ENCODE data around the gene ATF4. TPM values are rescaled to one million over a fixed set of nuclear protein-coding genes. Genes with fewer than 3 reads are reported as not detected.

ATF4 gene
- total and polyA plus RNA-seq, 12 donors = 207 to 1,513 (median 346) TPM

DNA sequence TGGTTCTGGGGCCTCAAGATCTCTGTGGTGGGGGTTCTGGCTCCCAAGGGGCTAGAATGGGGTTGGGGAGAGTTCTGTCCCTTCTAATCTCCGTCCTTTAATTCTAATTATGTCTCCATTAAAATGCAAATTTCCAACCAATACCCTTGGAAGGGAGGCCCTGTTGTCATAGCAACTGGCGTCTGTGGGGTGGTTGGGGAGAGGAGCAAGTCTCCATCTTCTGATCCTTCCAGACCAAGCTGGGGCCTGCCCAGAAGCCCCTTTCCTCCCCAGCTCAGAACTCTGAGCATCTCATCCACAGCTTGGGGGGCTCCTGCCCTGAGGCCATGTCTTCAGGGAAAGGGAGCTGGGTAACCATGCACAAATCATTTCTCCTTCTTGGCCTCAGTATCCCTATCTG is 17.6 kb downstream of the ATF4 start:
- DNase-seq = no peak
- TF ChIP-seq, protein P1, sequence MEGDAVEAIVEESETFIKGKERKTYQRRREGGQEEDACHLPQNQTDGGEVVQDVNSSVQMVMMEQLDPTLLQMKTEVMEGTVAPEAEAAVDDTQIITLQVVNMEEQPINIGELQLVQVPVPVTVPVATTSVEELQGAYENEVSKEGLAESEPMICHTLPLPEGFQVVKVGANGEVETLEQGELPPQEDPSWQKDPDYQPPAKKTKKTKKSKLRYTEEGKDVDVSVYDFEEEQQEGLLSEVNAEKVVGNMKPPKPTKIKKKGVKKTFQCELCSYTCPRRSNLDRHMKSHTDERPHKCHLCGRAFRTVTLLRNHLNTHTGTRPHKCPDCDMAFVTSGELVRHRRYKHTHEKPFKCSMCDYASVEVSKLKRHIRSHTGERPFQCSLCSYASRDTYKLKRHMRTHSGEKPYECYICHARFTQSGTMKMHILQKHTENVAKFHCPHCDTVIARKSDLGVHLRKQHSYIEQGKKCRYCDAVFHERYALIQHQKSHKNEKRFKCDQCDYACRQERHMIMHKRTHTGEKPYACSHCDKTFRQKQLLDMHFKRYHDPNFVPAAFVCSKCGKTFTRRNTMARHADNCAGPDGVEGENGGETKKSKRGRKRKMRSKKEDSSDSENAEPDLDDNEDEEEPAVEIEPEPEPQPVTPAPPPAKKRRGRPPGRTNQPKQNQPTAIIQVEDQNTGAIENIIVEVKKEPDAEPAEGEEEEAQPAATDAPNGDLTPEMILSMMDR (IDR thresholded peaks at IDR 0.05) = no peak
- no peak for TF ChIP-seq POLR2A (IDR thresholded peaks at IDR 0.05)
- no peak overlapping the region for H3K27ac ChIP-seq
- H3K27me3 ChIP-seq = no peaks in the 10 kb centered on the region
- WGBS, 4 donors = 39 to 59% (median 51%) methylated on average over 2 of the region's 2 CpGs
- no peak overlapping the region for H3K4me3 ChIP-seq
- no peaks in the 10 kb centered on the region for H3K36me3 ChIP-seq (replicated peaks in 1 of 2)
- intact Hi-C loops (cut with DNase I) = loop anchor here (2.0 to 10.0 kb wide), 3 partner anchors 485 to 807 kb away; partner anchors contain the start of gene ADSL (in 1 of the 2)
- H3K4me1 ChIP-seq (replicated peaks in 1 of 2) = peaks cover 0 to 8% of the 10 kb centered on the region in 2 donors
- no peaks in the 10 kb centered on the region for H3K9me3 ChIP-seq (replicated peaks in 1 of 3)

DNA sequence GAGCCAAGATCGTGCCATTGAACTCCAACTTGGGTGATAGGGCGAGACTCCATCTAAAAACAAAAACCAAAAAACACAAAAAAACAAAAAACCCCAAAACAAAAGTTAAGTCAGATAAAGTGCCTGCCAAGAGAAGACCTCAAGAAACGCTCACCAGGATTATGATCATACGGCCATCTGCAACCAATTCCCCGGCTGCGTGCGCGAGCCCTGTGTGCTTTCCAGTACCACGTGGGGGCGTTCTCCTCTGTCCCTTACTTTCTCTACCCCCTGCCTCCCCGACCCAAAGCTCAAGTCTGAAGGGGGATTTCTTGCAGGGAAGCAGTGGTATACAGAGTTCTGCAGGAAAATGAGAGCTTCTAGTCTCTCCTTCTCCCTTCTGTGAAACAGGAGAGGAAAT is 22.7 kb downstream of the ATF4 start:
- Histone ChIP-seq H3K27me3 (peaks cover 3% of the 10 kb centered on the region), H3K27ac (no peak overlapping the region), H3K9me3 (replicated peaks in 1 of 3) (no peaks in the 10 kb centered on the region), H3K4me3 (no peak overlapping the region), H3K36me3 (replicated peaks in 1 of 2) (no peaks in the 10 kb centered on the region), H3K4me1 (replicated peaks in 1 of 2) (no peaks in the 10 kb centered on the region)
- no peak for DNase-seq
- intact Hi-C loops (cut with DNase I) = no loop called here
- TF ChIP-seq POLR2A (IDR thresholded peaks at IDR 0.05) = no peak
- TF ChIP-seq, protein P1 (IDR thresholded peaks at IDR 0.05) = peak in 2 of 6 experiments; percentile 14 to 19
- WGBS, 4 donors = 15 to 20% (median 18%) methylated on average over 11 of the region's 11 CpGs

DNA sequence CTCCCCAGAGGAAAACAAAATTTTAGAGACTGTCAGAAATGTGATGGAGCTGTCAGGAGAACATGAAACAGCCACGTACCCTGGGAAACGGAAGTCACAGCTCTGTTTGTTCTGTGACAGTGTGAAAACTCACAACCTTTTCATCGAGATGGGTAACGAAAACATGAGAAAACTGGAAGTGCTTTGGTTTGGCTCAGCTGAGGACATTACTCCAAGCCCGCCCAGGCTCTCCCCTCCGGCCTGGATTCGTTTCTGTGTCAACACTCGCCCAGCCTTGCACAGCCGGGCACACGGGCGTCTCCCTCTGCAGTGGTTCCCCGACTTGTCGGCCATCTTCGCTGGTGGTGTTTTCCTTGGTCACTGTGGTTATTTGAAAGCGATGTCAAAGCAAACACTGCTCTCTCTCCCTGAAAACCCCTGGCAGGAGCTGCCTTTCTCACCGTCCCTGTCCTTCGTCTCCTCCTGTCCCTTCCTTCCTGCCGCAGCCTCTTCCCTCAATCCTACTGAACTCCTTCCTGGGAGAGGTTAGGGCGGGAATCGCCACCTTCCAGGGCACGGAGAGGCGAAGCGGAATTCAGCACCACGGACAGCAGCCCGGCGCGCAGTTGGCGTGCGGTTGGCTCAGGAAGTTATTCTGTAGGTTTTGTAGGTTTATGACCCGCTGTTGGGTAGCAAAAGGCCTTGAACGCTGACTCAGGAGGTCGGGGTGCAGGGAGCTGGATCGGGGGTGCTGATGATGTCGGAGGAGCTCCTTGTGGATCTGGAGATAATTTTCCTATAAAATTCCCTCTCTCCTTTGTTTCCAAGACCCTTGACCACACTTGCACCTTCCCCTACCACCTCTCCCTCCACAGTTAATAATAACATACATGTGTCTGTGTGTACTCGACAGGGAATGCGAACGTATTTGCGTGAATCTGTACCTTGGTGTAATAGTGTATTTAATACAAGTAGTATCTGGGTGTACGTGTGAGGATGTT is 25.3 kb downstream of the ATF4 start:
- intact Hi-C loops (cut with DNase I) = no loop called here
- no peak for TF ChIP-seq POLR2A (IDR thresholded peaks at IDR 0.05)
- TF ChIP-seq, protein P1 (IDR thresholded peaks at IDR 0.05) = no peak
- no peak overlapping the region for H3K4me3 ChIP-seq
- H3K4me1 ChIP-seq (replicated peaks in 1 of 2) = no peaks in the 10 kb centered on the region
- peak in 4 of 7 donors; percentile 61 to 66 (median 62) for DNase-seq
- no peaks in the 10 kb centered on the region for H3K9me3 ChIP-seq (replicated peaks in 1 of 3)
- 19 to 33% (median 23%) methylated on average over 32 to 39 of the region's 39 CpGs for WGBS, 4 donors
- no peaks in the 10 kb centered on the region for H3K36me3 ChIP-seq (replicated peaks in 1 of 2)
- no peak overlapping the region for H3K27ac ChIP-seq
- H3K27me3 ChIP-seq = peaks cover 3% of the 10 kb centered on the region

DNA sequence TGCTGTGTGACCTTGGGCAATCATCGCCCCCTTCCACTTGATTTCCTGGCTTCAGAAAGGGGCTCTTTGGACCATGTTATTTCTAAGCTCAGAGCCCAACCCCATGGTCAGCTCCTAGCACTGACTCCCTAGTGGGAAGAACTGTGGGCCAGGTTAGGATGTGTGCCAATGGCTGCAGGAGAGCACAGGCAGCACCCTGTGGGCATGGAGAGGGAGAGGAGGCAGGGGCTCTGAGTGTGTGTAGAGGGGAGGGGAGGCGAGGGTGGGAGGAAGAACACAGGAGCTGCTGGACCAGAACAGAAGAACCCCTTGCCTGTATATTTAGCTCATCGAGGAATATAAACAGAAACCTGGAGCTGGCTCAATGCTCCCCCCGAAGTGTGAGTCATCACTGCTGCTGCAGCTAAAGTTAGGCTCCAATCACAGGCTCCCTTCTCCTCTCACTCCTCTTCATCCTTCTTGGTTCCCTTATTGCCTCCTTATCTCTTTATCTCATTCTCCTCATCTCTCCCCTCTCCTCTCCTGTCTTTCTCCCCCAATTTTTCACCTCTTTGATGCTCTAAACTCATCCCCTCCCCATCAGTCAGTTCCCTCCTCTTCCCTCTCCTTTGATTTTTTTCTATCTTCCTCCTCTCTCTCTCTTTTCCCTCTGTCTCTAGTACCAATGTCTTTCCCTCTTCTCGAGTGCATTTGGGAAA is 26.7 kb downstream of the ATF4 start:
- no peak overlapping the region for H3K27ac ChIP-seq
- H3K9me3 ChIP-seq (replicated peaks in 1 of 3) = no peaks in the 10 kb centered on the region
- peak in 1 of 7 donors; percentile 45 for DNase-seq
- intact Hi-C loops (cut with DNase I) = no loop called here
- H3K36me3 ChIP-seq (replicated peaks in 1 of 2) = no peaks in the 10 kb centered on the region
- 27 to 44% (median 36%) methylated on average over 5 of the region's 5 CpGs for WGBS, 4 donors
- no peaks in the 10 kb centered on the region for H3K4me1 ChIP-seq (replicated peaks in 1 of 2)
- TF ChIP-seq, protein P1 (IDR thresholded peaks at IDR 0.05) = no peak
- no peak for TF ChIP-seq POLR2A (IDR thresholded peaks at IDR 0.05)
- no peak overlapping the region for H3K4me3 ChIP-seq
- peaks cover 3% of the 10 kb centered on the region for H3K27me3 ChIP-seq
